GM12878 (cell line): ENCODE data around the gene TEKT5. TPM values are rescaled to one million over a fixed set of nuclear protein-coding genes. Genes with fewer than 3 reads are reported as not detected.

Experiments
- ATAC-seq: fragments of 200-7000 bp; cut with Tn5 transposase; 3 replicates; pipeline ENCODE4 v1.9.1; 2020; ENCODE audit warnings: mild to moderate bottlenecking, moderate library complexity
- BruUV-seq: library from RNA; stranded (reverse); fragments of 400-500 nt; replicated peaks from 2 replicates; lab custom pipeline; 2021; lab: Mats Ljungman, UMichigan
- CTCF ChIA-PET: fragments of 300-600 bp; sonication (Branson Sonifier 250); formaldehyde crosslinking; extraction: SDS; loops from one replicate; lab custom pipeline; 2021; ENCODE audit warnings: inconsistent platforms; lab: Yijun Ruan, JAX
- POLR2A ChIA-PET: fragments of 350-600 bp; formaldehyde crosslinking; extraction: SDS; loops from one replicate; lab custom pipeline; 2021; ENCODE audit warnings: inconsistent platforms; lab: Charles Lee
- RAD21 ChIA-PET: fragments of 300-600 bp; sonication (Branson Sonifier 250); formaldehyde crosslinking; loops from one replicate; lab custom pipeline; 2023; ENCODE audit warnings: antibody characterized with exemption; ENCODE audit not compliant: unreplicated experiment; lab: Charles Lee
- SMC1A ChIA-PET: fragments of 300-600 bp; sonication (Branson Sonifier 250); formaldehyde crosslinking; loops from one replicate; lab custom pipeline; 2023; ENCODE audit not compliant: unreplicated experiment, uncharacterized antibody; lab: Charles Lee
- DNase-seq: peaks from one replicate; pipeline ENCODE4 v3.0.0-alpha.2; 2011; ENCODE audit warnings: low read depth, low spot score
- FAIRE-seq: peaks from 3 replicates; lab custom pipeline; 2011; peaks lifted over from hg19 to GRCh38; lab: Jason Lieb, UNC
- H2AFZ ChIP-seq: 2 replicates; pipeline ENCODE4 v1.6.0; 2011; ENCODE audit warnings: low read depth, low read length, control low read depth; ENCODE audit not compliant: control insufficient read depth
- H3K27ac ChIP-seq: 2 replicates; pipeline ENCODE4 v1.5.1; 2011; ENCODE audit warnings: control low read depth; ENCODE audit not compliant: control insufficient read depth, insufficient read depth
- H3K27me3 ChIP-seq, 2 experiments: replicated peaks in 1 of 2; 2 replicates each; pipeline versions ENCODE4 v1.6.0 to v1.6.1; 2011; ENCODE audit warnings: low read length in 1 of 2; ENCODE audit not compliant: control insufficient read depth in 2 of 2, insufficient read depth in 2 of 2
- H3K36me3 ChIP-seq, 2 experiments: 2 replicates each; pipeline ENCODE4 v1.5.1; 2011; ENCODE audit warnings: low read length in 1 of 2; ENCODE audit not compliant: control insufficient read depth in 2 of 2, insufficient read depth in 2 of 2
- H3K4me1 ChIP-seq: 2 replicates; pipeline ENCODE4 v1.6.1; 2011; ENCODE audit warnings: mild to moderate bottlenecking, low read length, moderate library complexity, mixed read lengths; ENCODE audit not compliant: control insufficient read depth, insufficient read depth
- H3K4me2 ChIP-seq: 2 replicates; pipeline ENCODE4 v1.6.0; 2011; ENCODE audit warnings: control low read depth; ENCODE audit not compliant: control insufficient read depth, insufficient read depth
- H3K4me3 ChIP-seq: fragments of 200-600 bp; sonication (generic); 2 replicates; pipeline ENCODE4 v1.5.1; 2016
- H3K79me2 ChIP-seq: 2 replicates; pipeline ENCODE4 v1.6.0; 2011; ENCODE audit warnings: low read length; ENCODE audit not compliant: control insufficient read depth, insufficient read depth
- H3K9ac ChIP-seq: 2 replicates; pipeline ENCODE4 v1.8.0; 2011; ENCODE audit warnings: low read length, control low read depth, mixed read lengths; ENCODE audit not compliant: control insufficient read depth, insufficient read depth
- H3K9me3 ChIP-seq: replicated peaks from 3 replicates; pipeline ENCODE4 v1.5.1; 2011; ENCODE audit warnings: mild to moderate bottlenecking, low read length; ENCODE audit not compliant: control insufficient read depth, insufficient read depth
- H4K20me1 ChIP-seq: 2 replicates; pipeline ENCODE4 v1.6.0; 2011; ENCODE audit not compliant: control insufficient read depth, insufficient read depth
- WGBS: methylation state at CpG from one replicate; pipeline ENCODE4 v1.1.6; 2016; ENCODE audit warnings: low lambda C conversion rate; ENCODE audit not compliant: insufficient replicate concordance, insufficient coverage; ENCODE audit errors: missing lambda C conversion rate; 5-methylcytosine and 5-hydroxymethylcytosine counted together
- in situ Hi-C: fragments of 300-500 bp; cut with MboI; formaldehyde crosslinking; loops from 9 replicates; pipeline ENCODE4 v1.14.3; 2018; ENCODE audit warnings: mixed read lengths
- intact Hi-C: fragments of 100-400 bp; cut with micrococcal nuclease; formaldehyde crosslinking; loops from one replicate; pipeline ENCODE4 v1.14.2; 2022; ENCODE audit not compliant: unreplicated experiment
- polyA plus RNA-seq, 11 experiments: library from polyadenylated mRNA; depleted of rRNA in 4 of 11; unstranded in 6 of 11; stranded (reverse) in 5 of 11; fragments of >200 nt; fragmentation: Nextera tagmentation in 4 of 11; fragmentation: Illumina TruSeq in 1 of 11; extraction: Ambion mirVana in 4 of 11; extraction: Trizol in 1 of 11; gene quantifications; 1 replicate in 1 of 11; 2 replicates in 10 of 11; pipeline versions ENCODE4 v1.2.1 to v1.2.3, GENCODE V29; 2011 to 2016; ENCODE audit warnings: inconsistent platforms in 2 of 11, missing spikeins in 2 of 11, low read depth in 1 of 11
- small RNA-seq: library from RNA; depleted of rRNA; stranded (forward); fragments of <200 nt; gene quantifications from one replicate; pipeline ENCODE3, GENCODE V24; 2014
- total RNA-seq, 4 experiments: library from RNA; depleted of rRNA in 3 of 4; stranded (reverse); fragments of >200 nt in 3 of 4; fragmentation: Illumina TruSeq in 1 of 4; extraction: Trizol in 1 of 4; gene quantifications; 2 replicates each; pipeline versions ENCODE4 v1.2.1 to v1.2.3, GENCODE V29; 2013 to 2021
- TF ChIP-seq, protein P1 (sequence below): fragments of 450-650 bp; IDR thresholded peaks from 2 replicates; pipeline ENCODE4 v1.6.1; 2018; ENCODE audit warnings: mild to moderate bottlenecking, low read depth, moderate library complexity; ENCODE audit not compliant: partially characterized antibody

The TEKT5 gene
- total and polyA plus RNA-seq, 10 of the 15 experiments (the other 5 are each of a cell fraction or from before 2014, with no cell fraction given), result 0.19 to 2.2 (median 0.68) TPM; not detected in 1

DNA sequence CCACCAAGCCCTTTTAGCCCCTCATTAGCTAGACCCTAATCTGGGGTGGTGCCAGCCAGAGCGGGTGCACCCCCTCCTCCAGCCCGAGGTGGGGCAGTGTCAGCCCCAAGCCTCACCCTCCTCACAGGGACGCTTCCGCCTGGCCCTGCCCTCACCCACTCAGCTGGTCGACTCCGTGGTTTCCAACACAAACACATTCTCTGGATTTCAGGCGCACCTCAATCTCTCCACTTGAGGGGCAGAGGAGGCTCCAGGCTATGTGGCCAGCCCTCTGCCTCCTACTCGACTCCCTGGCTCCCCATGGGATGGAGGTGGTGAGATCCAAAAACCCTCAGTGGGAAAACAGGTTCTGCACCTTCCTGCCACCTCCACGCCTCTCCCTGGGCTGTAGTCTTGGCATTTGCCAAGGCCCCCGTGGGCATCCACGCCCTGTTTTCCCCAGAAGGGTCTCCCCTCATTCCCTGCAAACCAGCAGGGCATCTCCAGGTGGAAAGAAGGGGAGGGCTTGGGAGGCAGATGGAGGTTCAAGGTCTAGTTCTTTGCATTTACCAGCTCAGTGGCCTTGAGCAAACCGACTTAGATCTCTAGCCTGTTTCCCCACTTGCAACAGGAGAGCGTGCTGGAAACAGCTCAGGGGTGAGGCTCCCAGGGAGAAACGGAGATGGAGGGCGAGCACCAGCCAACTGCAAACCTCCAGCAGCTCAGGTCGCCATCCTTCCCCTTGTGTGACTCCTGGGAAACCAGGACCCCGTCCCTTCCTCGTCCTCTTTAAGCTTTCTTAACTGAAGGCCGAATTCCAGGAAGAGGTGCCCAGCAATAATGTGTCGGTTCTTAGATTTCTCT, 116.0 kb downstream of the TEKT5 start:
- CTCF ChIA-PET, result interaction anchor here (0.9 to 1.2 kb wide), 4 partner anchors 10 to 64 kb away, joined by 3 to 5 read pairs (median 4); no protein-coding TSS in a partner anchor
- H3K4me3 ChIP-seq, result no peak overlapping the region
- POLR2A ChIA-PET, result interaction anchor here (0.6 kb wide), 1 partner anchor 11 kb away, joined by 3 read pairs; no protein-coding TSS in a partner anchor
- no peaks in the 10 kb centered on the region for H3K79me2 ChIP-seq
- no peak overlapping the region for H2AFZ ChIP-seq
- no peaks in the 10 kb centered on the region for H3K9me3 ChIP-seq
- TF ChIP-seq, protein P1, sequence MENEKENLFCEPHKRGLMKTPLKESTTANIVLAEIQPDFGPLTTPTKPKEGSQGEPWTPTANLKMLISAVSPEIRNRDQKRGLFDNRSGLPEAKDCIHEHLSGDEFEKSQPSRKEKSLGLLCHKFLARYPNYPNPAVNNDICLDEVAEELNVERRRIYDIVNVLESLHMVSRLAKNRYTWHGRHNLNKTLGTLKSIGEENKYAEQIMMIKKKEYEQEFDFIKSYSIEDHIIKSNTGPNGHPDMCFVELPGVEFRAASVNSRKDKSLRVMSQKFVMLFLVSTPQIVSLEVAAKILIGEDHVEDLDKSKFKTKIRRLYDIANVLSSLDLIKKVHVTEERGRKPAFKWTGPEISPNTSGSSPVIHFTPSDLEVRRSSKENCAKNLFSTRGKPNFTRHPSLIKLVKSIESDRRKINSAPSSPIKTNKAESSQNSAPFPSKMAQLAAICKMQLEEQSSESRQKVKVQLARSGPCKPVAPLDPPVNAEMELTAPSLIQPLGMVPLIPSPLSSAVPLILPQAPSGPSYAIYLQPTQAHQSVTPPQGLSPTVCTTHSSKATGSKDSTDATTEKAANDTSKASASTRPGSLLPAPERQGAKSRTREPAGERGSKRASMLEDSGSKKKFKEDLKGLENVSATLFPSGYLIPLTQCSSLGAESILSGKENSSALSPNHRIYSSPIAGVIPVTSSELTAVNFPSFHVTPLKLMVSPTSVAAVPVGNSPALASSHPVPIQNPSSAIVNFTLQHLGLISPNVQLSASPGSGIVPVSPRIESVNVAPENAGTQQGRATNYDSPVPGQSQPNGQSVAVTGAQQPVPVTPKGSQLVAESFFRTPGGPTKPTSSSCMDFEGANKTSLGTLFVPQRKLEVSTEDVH, result no peak
- H4K20me1 ChIP-seq, result no peaks in the 10 kb centered on the region
- RAD21 ChIA-PET, result interaction anchor here (1.1 kb wide), 1 partner anchor 64 kb away, joined by 3 read pairs; no protein-coding TSS in a partner anchor
- no peak for DNase-seq
- no peak overlapping the region for H3K27ac ChIP-seq
- intact Hi-C loops (no loop called here), in situ Hi-C loops (no loop called here)
- no TSS peak for BruUV-seq
- no peaks in the 10 kb centered on the region; the same call in 1 of the 2 replicates for H3K4me1 ChIP-seq
- SMC1A ChIA-PET, result no interaction called here
- no peak for ATAC-seq
- FAIRE-seq, result no peak
- no peak overlapping the region for H3K9ac ChIP-seq
- no peaks in the 10 kb centered on the region for H3K36me3 ChIP-seq
- H3K4me2 ChIP-seq, result no peak overlapping the region
- peaks cover 10 to 22% of the 10 kb centered on the region in 2 experiments for H3K27me3 ChIP-seq
- 19% methylated on average over 20 of the region's 20 CpGs for WGBS

Small RNAs within 50 kb of the gene (small RNA-seq; reads per million reads assigned to genes)
- gene MTND4LP24, result not detected
- gene MTND6P33, result not detected

Other genes starting within 250 kb of the TEKT5 start
- 3.2 and 3.4 TPM in 2 replicates for gene EMP2, start 114.3 kb downstream of the TEKT5 start, total RNA-seq (2014; rRNA removed)
- gene EMP2, start 114.3 kb downstream of the TEKT5 start, total RNA-seq (2014; rRNA removed; fragmentation: Illumina TruSeq; extraction: Trizol), result 2.6 and 2.9 TPM in 2 replicates
- 5.7 and 5.8 TPM in 2 replicates for gene EMP2, start 114.3 kb downstream of the TEKT5 start, total RNA-seq (2021)
- 0.20 and 0.41 TPM in 2 replicates for gene EMP2, start 114.3 kb downstream of the TEKT5 start, polyA plus RNA-seq (2011; rRNA removed)
- gene EMP2, start 114.3 kb downstream of the TEKT5 start, polyA plus RNA-seq (2014; fragmentation: Illumina TruSeq; extraction: Trizol), result 2.9 and 3.6 TPM in 2 replicates
- gene EMP2, start 114.3 kb downstream of the TEKT5 start, polyA plus RNA-seq (2014; fragmentation: Nextera tagmentation; extraction: Ambion mirVana), result 1 to 10 TPM; 4.4 to 6.1 TPM
- gene EMP2, start 114.3 kb downstream of the TEKT5 start, polyA plus RNA-seq (2014; rRNA removed), result 2.9 and 3.1 TPM in 2 replicates
- 10 to 100 TPM in 1 of 2 experiments, 1 to 10 TPM in 1; 8.9 to 10.4 TPM for gene EMP2, start 114.3 kb downstream of the TEKT5 start, polyA plus RNA-seq (2016; fragmentation: Nextera tagmentation; extraction: Ambion mirVana)
- gene NUBP1, start 48.9 kb upstream of the TEKT5 start, total RNA-seq (2014; rRNA removed), result 49.6 and 56.9 TPM in 2 replicates
- 53.6 and 55.1 TPM in 2 replicates for gene NUBP1, start 48.9 kb upstream of the TEKT5 start, total RNA-seq (2014; rRNA removed; fragmentation: Illumina TruSeq; extraction: Trizol)
- 46.7 and 53.3 TPM in 2 replicates for gene NUBP1, start 48.9 kb upstream of the TEKT5 start, total RNA-seq (2021)
- 64.3 and 74.9 TPM in 2 replicates for gene NUBP1, start 48.9 kb upstream of the TEKT5 start, polyA plus RNA-seq (2011; rRNA removed)
- 51.5 and 66.9 TPM in 2 replicates for gene NUBP1, start 48.9 kb upstream of the TEKT5 start, polyA plus RNA-seq (2014; fragmentation: Illumina TruSeq; extraction: Trizol)
- 10 to 100 TPM; 31.0 to 36.3 TPM for gene NUBP1, start 48.9 kb upstream of the TEKT5 start, polyA plus RNA-seq (2014; fragmentation: Nextera tagmentation; extraction: Ambion mirVana)
- 62.8 and 65.7 TPM in 2 replicates for gene NUBP1, start 48.9 kb upstream of the TEKT5 start, polyA plus RNA-seq (2014; rRNA removed)
- gene NUBP1, start 48.9 kb upstream of the TEKT5 start, polyA plus RNA-seq (2016; fragmentation: Nextera tagmentation; extraction: Ambion mirVana), result 10 to 100 TPM; 59.7 to 60.7 TPM
- 1.1 and 1.9 TPM in 2 replicates for gene TVP23A, start 123.9 kb upstream of the TEKT5 start, total RNA-seq (2014; rRNA removed)
- 1.5 and 1.7 TPM in 2 replicates for gene TVP23A, start 123.9 kb upstream of the TEKT5 start, total RNA-seq (2014; rRNA removed; fragmentation: Illumina TruSeq; extraction: Trizol)
- 1.6 and 1.7 TPM in 2 replicates for gene TVP23A, start 123.9 kb upstream of the TEKT5 start, total RNA-seq (2021)
- gene TVP23A, start 123.9 kb upstream of the TEKT5 start, polyA plus RNA-seq (2011; rRNA removed), result 2.6 and 2.8 TPM in 2 replicates
- 1.9 and 2.8 TPM in 2 replicates for gene TVP23A, start 123.9 kb upstream of the TEKT5 start, polyA plus RNA-seq (2014; fragmentation: Illumina TruSeq; extraction: Trizol)
- 1 to 10 TPM; 4.6 to 6.4 TPM for gene TVP23A, start 123.9 kb upstream of the TEKT5 start, polyA plus RNA-seq (2014; fragmentation: Nextera tagmentation; extraction: Ambion mirVana)
- gene TVP23A, start 123.9 kb upstream of the TEKT5 start, polyA plus RNA-seq (2014; rRNA removed), result 1.4 and 1.8 TPM in 2 replicates
- gene TVP23A, start 123.9 kb upstream of the TEKT5 start, polyA plus RNA-seq (2016; fragmentation: Nextera tagmentation; extraction: Ambion mirVana), result 1 to 10 TPM; 3.4 to 3.6 TPM
- gene CIITA, start 182.3 kb upstream of the TEKT5 start, total RNA-seq (2014; rRNA removed), result 49.6 and 51.4 TPM in 2 replicates
- 31.0 and 37.4 TPM in 2 replicates for gene CIITA, start 182.3 kb upstream of the TEKT5 start, total RNA-seq (2014; rRNA removed; fragmentation: Illumina TruSeq; extraction: Trizol)
- 84.6 and 95.8 TPM in 2 replicates for gene CIITA, start 182.3 kb upstream of the TEKT5 start, total RNA-seq (2021)
- 139 and 145 TPM in 2 replicates for gene CIITA, start 182.3 kb upstream of the TEKT5 start, polyA plus RNA-seq (2011; rRNA removed)
- gene CIITA, start 182.3 kb upstream of the TEKT5 start, polyA plus RNA-seq (2014; fragmentation: Illumina TruSeq; extraction: Trizol), result 35.7 and 51.1 TPM in 2 replicates
- 10 to 100 TPM; 11.5 to 12.5 TPM for gene CIITA, start 182.3 kb upstream of the TEKT5 start, polyA plus RNA-seq (2014; fragmentation: Nextera tagmentation; extraction: Ambion mirVana)
- gene CIITA, start 182.3 kb upstream of the TEKT5 start, polyA plus RNA-seq (2014; rRNA removed), result 74.5 and 82.5 TPM in 2 replicates
- 10 to 100 TPM; 45.3 to 48.2 TPM for gene CIITA, start 182.3 kb upstream of the TEKT5 start, polyA plus RNA-seq (2016; fragmentation: Nextera tagmentation; extraction: Ambion mirVana)
- gene DEXI, start 247.5 kb upstream of the TEKT5 start, total RNA-seq (2014; rRNA removed), result 26.3 and 28.6 TPM in 2 replicates
- gene DEXI, start 247.5 kb upstream of the TEKT5 start, total RNA-seq (2014; rRNA removed; fragmentation: Illumina TruSeq; extraction: Trizol), result 17.0 and 17.3 TPM in 2 replicates
- 22.7 and 24.2 TPM in 2 replicates for gene DEXI, start 247.5 kb upstream of the TEKT5 start, total RNA-seq (2021)
- 11.4 and 15.2 TPM in 2 replicates for gene DEXI, start 247.5 kb upstream of the TEKT5 start, polyA plus RNA-seq (2011; rRNA removed)
- gene DEXI, start 247.5 kb upstream of the TEKT5 start, polyA plus RNA-seq (2014; fragmentation: Illumina TruSeq; extraction: Trizol), result 17.8 and 21.7 TPM in 2 replicates
- gene DEXI, start 247.5 kb upstream of the TEKT5 start, polyA plus RNA-seq (2014; fragmentation: Nextera tagmentation; extraction: Ambion mirVana), result 1 to 10 TPM; 1.4 to 4.3 TPM
- gene DEXI, start 247.5 kb upstream of the TEKT5 start, polyA plus RNA-seq (2014; rRNA removed), result 22.9 and 25.7 TPM in 2 replicates
- gene DEXI, start 247.5 kb upstream of the TEKT5 start, polyA plus RNA-seq (2016; fragmentation: Nextera tagmentation; extraction: Ambion mirVana), result 10 to 100 TPM; 14.0 to 19.8 TPM
- gene CLEC16A, start 249.6 kb upstream of the TEKT5 start, total RNA-seq (2014; rRNA removed), result 17.1 and 17.6 TPM in 2 replicates
- gene CLEC16A, start 249.6 kb upstream of the TEKT5 start, total RNA-seq (2014; rRNA removed; fragmentation: Illumina TruSeq; extraction: Trizol), result 14.1 and 14.6 TPM in 2 replicates
- gene CLEC16A, start 249.6 kb upstream of the TEKT5 start, total RNA-seq (2021), result 28.7 and 30.0 TPM in 2 replicates
- gene CLEC16A, start 249.6 kb upstream of the TEKT5 start, polyA plus RNA-seq (2011; rRNA removed), result 16.4 and 20.2 TPM in 2 replicates
- gene CLEC16A, start 249.6 kb upstream of the TEKT5 start, polyA plus RNA-seq (2014; fragmentation: Illumina TruSeq; extraction: Trizol), result 19.3 and 20.5 TPM in 2 replicates
- gene CLEC16A, start 249.6 kb upstream of the TEKT5 start, polyA plus RNA-seq (2014; fragmentation: Nextera tagmentation; extraction: Ambion mirVana), result 1 to 10 TPM; 1.5 to 3.1 TPM
- gene CLEC16A, start 249.6 kb upstream of the TEKT5 start, polyA plus RNA-seq (2014; rRNA removed), result 18.1 and 18.7 TPM in 2 replicates
- gene CLEC16A, start 249.6 kb upstream of the TEKT5 start, polyA plus RNA-seq (2016; fragmentation: Nextera tagmentation; extraction: Ambion mirVana), result 10 to 100 TPM; 27.1 to 28.8 TPM